HepG2 (cell line): ENCODE results near the gene ABCC2. TPM values are rescaled to one million over a fixed set of nuclear protein-coding genes. Genes with fewer than 3 reads are reported as not detected.

Source experiments
- ATAC-seq: fragments of 200-7000 bp; cut with Tn5 transposase; 3 replicates; pipeline ENCODE4 v1.9.1; 2020; ENCODE audit warnings: mild to moderate bottlenecking, moderate library complexity
- BruUV-seq: library from RNA; stranded (reverse); fragments of 400-500 nt; replicated peaks from 2 replicates; lab custom pipeline; 2021; lab: Mats Ljungman, UMichigan
- CTCF ChIA-PET: fragments of 300-600 bp; formaldehyde crosslinking; extraction: SDS; loops from one replicate; lab custom pipeline; 2021; ENCODE audit warnings: low total read pairs, inconsistent platforms, low intra/inter-chr PET ratio; lab: Yijun Ruan, JAX
- POLR2A ChIA-PET: fragments of 350-600 bp; sonication (Branson Sonifier 250); formaldehyde crosslinking; loops from one replicate; lab custom pipeline; 2020; ENCODE audit warnings: antibody characterized with exemption, inconsistent platforms; lab: Yijun Ruan, JAX
- DNase-seq: peaks from one replicate; pipeline ENCODE4 v3.0.0-alpha.2; 2015; ENCODE audit warnings: low spot score
- FAIRE-seq: peaks from 3 replicates; lab custom pipeline; 2011; peaks lifted over from hg19 to GRCh38; lab: Jason Lieb, UNC
- H2AFZ ChIP-seq: one replicate; pipeline ENCODE4 v1.6.1; 2011; ENCODE audit warnings: low read length, inconsistent platforms
- H3K27ac ChIP-seq: fragments of 300-600 bp; 3 replicates; pipeline ENCODE4 v1.8.0; 2011; ENCODE audit warnings: mixed run types, mild to moderate bottlenecking, mixed read lengths, low read length, inconsistent platforms; ENCODE audit not compliant: insufficient read depth; ENCODE audit errors: extremely low read length
- H3K27me3 ChIP-seq, 2 experiments: fragments of 200-600 bp in 1 of 2; 2 replicates in 1 of 2; 3 replicates in 1 of 2; pipeline versions ENCODE4 v1.6.0 to v1.8.0; 2011; ENCODE audit warnings: low read length in 2 of 2, mild to moderate bottlenecking in 2 of 2, moderate library complexity in 2 of 2, inconsistent platforms in 1 of 2; ENCODE audit not compliant: insufficient read depth in 2 of 2, control insufficient read depth in 1 of 2
- H3K36me3 ChIP-seq, 2 experiments: fragments of 200-600 bp in 1 of 2; replicated peaks in 1 of 2; 2 replicates in 1 of 2; 3 replicates in 1 of 2; pipeline versions ENCODE4 v1.5.1 to v1.8.0; 2011; ENCODE audit warnings: low read length in 2 of 2, inconsistent platforms in 1 of 2; ENCODE audit not compliant: insufficient read depth in 2 of 2, control insufficient read depth in 1 of 2
- H3K4me1 ChIP-seq: 2 replicates; pipeline ENCODE4 v1.5.1; 2012; ENCODE audit warnings: low read length, inconsistent platforms; ENCODE audit not compliant: insufficient read depth
- H3K4me2 ChIP-seq: 2 replicates; pipeline ENCODE4 v1.6.0; 2011; ENCODE audit warnings: low read depth, low read length, inconsistent platforms
- H3K4me3 ChIP-seq, 3 experiments: fragments of 200-600 bp in 1 of 3; sonication (generic), shearing (Covaris generic) in 1 of 3; replicated peaks in 1 of 3; 2 replicates each; pipeline ENCODE4 v1.5.1; 2011 to 2016; ENCODE audit warnings: low read length in 3 of 3, inconsistent platforms in 2 of 3, low read depth in 2 of 3, mild to moderate bottlenecking in 2 of 3, control low read depth in 1 of 3, mixed read lengths in 1 of 3; ENCODE audit not compliant: insufficient read depth in 1 of 3
- H3K79me2 ChIP-seq: one replicate; pipeline ENCODE4 v1.6.1; 2011; ENCODE audit warnings: low read length, inconsistent platforms; ENCODE audit not compliant: insufficient read depth
- H3K9ac ChIP-seq: 2 replicates; pipeline ENCODE4 v1.6.0; 2011; ENCODE audit warnings: mild to moderate bottlenecking, low read depth, low read length, inconsistent platforms; ENCODE audit not compliant: insufficient read depth
- H3K9me3 ChIP-seq: 2 replicates; pipeline ENCODE4 v1.5.1; 2012; ENCODE audit warnings: mild to moderate bottlenecking, low read length
- H4K20me1 ChIP-seq: 2 replicates; pipeline ENCODE4 v1.6.0; 2011; ENCODE audit warnings: inconsistent platforms, mild to moderate bottlenecking, low read length, moderate library complexity; ENCODE audit not compliant: insufficient read depth
- ADNP ChIP-seq: sonication (generic); formaldehyde crosslinking; IDR thresholded peaks from 2 replicates; pipeline ENCODE4 v1.4.0; 2020; ENCODE audit warnings: missing genetic modification reagents
- ARID2 ChIP-seq: sonication (generic); formaldehyde crosslinking; IDR thresholded peaks from 2 replicates; pipeline ENCODE4 v1.8.1; 2022; ENCODE audit warnings: mild to moderate bottlenecking, missing genetic modification reagents, borderline replicate concordance
- CBX2 ChIP-seq, 2 experiments: fragments of 200-600 bp in 1 of 2; sonication (generic); formaldehyde crosslinking in 1 of 2; IDR thresholded peaks; 2 replicates each; pipeline versions ENCODE4 v1.7.0 to v1.8.1; 2018 to 2022; ENCODE audit warnings: low read depth in 2 of 2, low read length in 1 of 2, mild to moderate bottlenecking in 1 of 2, missing genetic modification reagents in 1 of 2
- FOXA3 ChIP-seq: IDR thresholded peaks from 2 replicates; pipeline ENCODE4 v1.6.1; 2016; ENCODE audit warnings: missing genetic modification reagents, missing compliant biosample characterization
- NCOA5 ChIP-seq: sonication (generic); formaldehyde crosslinking; IDR thresholded peaks from 2 replicates; pipeline ENCODE4 v1.4.0; 2020; ENCODE audit warnings: missing genetic modification reagents
- SALL1 ChIP-seq: sonication (generic); formaldehyde crosslinking; IDR thresholded peaks from 2 replicates; pipeline ENCODE4 v1.8.0; 2022; ENCODE audit warnings: mild to moderate bottlenecking, missing genetic modification reagents
- SOX13 ChIP-seq, 3 experiments: fragments of 450-650 bp in 1 of 3; sonication (generic) in 1 of 3; formaldehyde crosslinking in 1 of 3; IDR thresholded peaks in 2 of 3; conservative IDR thresholded peaks in 1 of 3; 2 replicates each; pipeline versions ENCODE4 v1.5.0 to v1.6.1; 2016 to 2020; ENCODE audit warnings: antibody characterized with exemption in 1 of 3, mild to moderate bottlenecking in 1 of 3, missing compliant biosample characterization in 1 of 3, missing genetic modification reagents in 1 of 3, moderate library complexity in 1 of 3
- SP2 ChIP-seq: sonication (generic); formaldehyde crosslinking; IDR thresholded peaks from 2 replicates; pipeline ENCODE4 v1.5.1; 2020; ENCODE audit warnings: mild to moderate bottlenecking, missing genetic modification reagents
- TMF1 ChIP-seq: sonication (generic); formaldehyde crosslinking; IDR thresholded peaks from 2 replicates; pipeline ENCODE4 v1.8.1; 2022; ENCODE audit warnings: low read depth, missing genetic modification reagents
- U2AF1 ChIP-seq: fragments of 200-400 bp; formaldehyde crosslinking; optimal IDR thresholded peaks from 2 replicates; pipeline ENCODE3; 2017; ENCODE audit warnings: mild to moderate bottlenecking, low read depth, low read length
- ZNF253 ChIP-seq: sonication (generic); formaldehyde crosslinking; IDR thresholded peaks from 2 replicates; pipeline ENCODE4 v1.8.0; 2022; ENCODE audit warnings: mild to moderate bottlenecking, missing genetic modification reagents, borderline replicate concordance
- ZSCAN31 ChIP-seq: sonication (generic); formaldehyde crosslinking; IDR thresholded peaks from 2 replicates; pipeline ENCODE4 v1.5.0; 2020; ENCODE audit warnings: low read depth, mild to moderate bottlenecking, missing genetic modification reagents
- WGBS: methylation state at CpG from one replicate; pipeline ENCODE4 v1.1.6; 2017; ENCODE audit warnings: low lambda C conversion rate; 5-methylcytosine and 5-hydroxymethylcytosine counted together
- in situ Hi-C: cut with HindIII; loops from 2 replicates; pipeline ENCODE4 v1.10.0; 2017; ENCODE audit warnings: low pct_unique_long_range_greater_than_20kb; ENCODE audit not compliant: extremely low pct_ligation_motif_present
- intact Hi-C: fragments of 100-400 bp; cut with micrococcal nuclease; formaldehyde crosslinking; loops from one replicate; pipeline ENCODE4 v1.10.0; 2022; ENCODE audit not compliant: unreplicated experiment
- polyA plus RNA-seq, 8 experiments: library from polyadenylated mRNA; depleted of rRNA in 3 of 8; stranded (reverse) in 7 of 8; unstranded in 1 of 8; fragments of >200 nt; fragmentation: Illumina TruSeq in 4 of 8; extraction: Trizol in 4 of 8; gene quantifications; 2 replicates each; pipeline versions ENCODE4 v1.2.1 to v1.2.3, GENCODE V29; 2011 to 2016; ENCODE audit warnings: low read depth in 4 of 8, missing spikeins in 1 of 8, mixed read lengths in 1 of 8; ENCODE audit not compliant: insufficient read depth in 1 of 8
- total RNA-seq, 5 experiments: library from RNA; depleted of rRNA; stranded (reverse); fragments of >200 nt; fragmentation: Illumina TruSeq; extraction: Trizol; gene quantifications; 2 replicates each; pipeline ENCODE4 v1.2.3, GENCODE V29; 2016; ENCODE audit warnings: low read depth in 1 of 5
- TF ChIP-seq, protein P1 (sequence below): sonication (generic); formaldehyde crosslinking; IDR thresholded peaks from 2 replicates; pipeline ENCODE4 v1.4.0; 2020; ENCODE audit warnings: missing genetic modification reagents
- TF ChIP-seq, protein P2 (sequence below): IDR thresholded peaks from 2 replicates; pipeline ENCODE4 v1.4.0; 2020; ENCODE audit warnings: mild to moderate bottlenecking, missing genetic modification reagents

The ABCC2 gene
- total and polyA plus RNA-seq, 2 of the 13 experiments (the other 11 are each of a cell fraction or from before 2014, with no cell fraction given) = 181 to 497 TPM

DNA sequence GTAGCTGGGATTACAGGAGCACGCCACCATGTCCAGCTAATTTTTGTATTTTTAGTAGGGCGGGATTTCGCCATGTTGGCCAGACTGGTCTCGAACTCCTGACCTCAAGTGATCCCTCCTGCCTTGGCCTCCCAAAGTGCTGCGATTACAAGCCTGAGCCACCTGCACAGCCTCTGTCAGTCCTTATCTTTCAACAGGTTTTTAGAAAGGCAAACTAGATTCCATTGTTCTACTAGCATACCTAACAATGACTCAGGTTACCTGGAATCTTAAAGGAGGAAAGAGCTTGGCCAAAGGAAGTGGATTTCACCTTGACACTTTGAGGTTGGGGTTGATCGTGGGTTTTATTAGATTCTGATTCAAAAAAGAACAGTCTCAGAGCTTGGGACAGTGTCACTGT, 3.2 kb downstream of the ABCC2 start:
- Histone ChIP-seq H3K79me2 (peaks cover 80% of the 10 kb centered on the region), H3K4me2 (peak overlapping the region; percentile 94), H3K9ac (peak overlapping the region; percentile 94; the same call in 1 of the 2 replicates), H3K27me3 (no peaks in the 10 kb centered on the region; a peak in 1 of 5 replicates), H4K20me1 (peaks cover 35% of the 10 kb centered on the region), H3K4me3 (peak overlapping the region; percentile 73 to 98 (median 91); a peak in 4 of 6 replicates), H3K36me3 (peaks cover 12 to 43% of the 10 kb centered on the region in 2 experiments), H2AFZ (no peak overlapping the region), H3K9me3 (no peaks in the 10 kb centered on the region), H3K4me1 (peaks cover 75% of the 10 kb centered on the region), H3K27ac (peak overlapping the region; percentile 95)
- no peak for TF ChIP-seq SOX13 (IDR thresholded peaks at IDR 0.05)
- TF ChIP-seq SOX13 (CRISPR knock-in tag; conservative IDR thresholded peaks at IDR 0.05 in 1 of 2, IDR thresholded peaks at IDR 0.05 in 1 of 2) = peak in 1 of 2 experiments; percentile 13; a peak in 1 of 4 replicates
- TF ChIP-seq, protein P1, sequence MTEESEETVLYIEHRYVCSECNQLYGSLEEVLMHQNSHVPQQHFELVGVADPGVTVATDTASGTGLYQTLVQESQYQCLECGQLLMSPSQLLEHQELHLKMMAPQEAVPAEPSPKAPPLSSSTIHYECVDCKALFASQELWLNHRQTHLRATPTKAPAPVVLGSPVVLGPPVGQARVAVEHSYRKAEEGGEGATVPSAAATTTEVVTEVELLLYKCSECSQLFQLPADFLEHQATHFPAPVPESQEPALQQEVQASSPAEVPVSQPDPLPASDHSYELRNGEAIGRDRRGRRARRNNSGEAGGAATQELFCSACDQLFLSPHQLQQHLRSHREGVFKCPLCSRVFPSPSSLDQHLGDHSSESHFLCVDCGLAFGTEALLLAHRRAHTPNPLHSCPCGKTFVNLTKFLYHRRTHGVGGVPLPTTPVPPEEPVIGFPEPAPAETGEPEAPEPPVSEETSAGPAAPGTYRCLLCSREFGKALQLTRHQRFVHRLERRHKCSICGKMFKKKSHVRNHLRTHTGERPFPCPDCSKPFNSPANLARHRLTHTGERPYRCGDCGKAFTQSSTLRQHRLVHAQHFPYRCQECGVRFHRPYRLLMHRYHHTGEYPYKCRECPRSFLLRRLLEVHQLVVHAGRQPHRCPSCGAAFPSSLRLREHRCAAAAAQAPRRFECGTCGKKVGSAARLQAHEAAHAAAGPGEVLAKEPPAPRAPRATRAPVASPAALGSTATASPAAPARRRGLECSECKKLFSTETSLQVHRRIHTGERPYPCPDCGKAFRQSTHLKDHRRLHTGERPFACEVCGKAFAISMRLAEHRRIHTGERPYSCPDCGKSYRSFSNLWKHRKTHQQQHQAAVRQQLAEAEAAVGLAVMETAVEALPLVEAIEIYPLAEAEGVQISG (CRISPR knock-in tag) = no peak
- 0 out of 2 replicates have a peak, but pooled peaks have one; percentile 24 for TF ChIP-seq SALL1 (CRISPR knock-in tag)
- TF ChIP-seq ARID2 = 0 out of 2 replicates have a peak, but pooled peaks have one; percentile 41
- no peak for TF ChIP-seq U2AF1
- no peak for TF ChIP-seq ZNF253 (CRISPR knock-in tag)
- TF ChIP-seq, protein P2, sequence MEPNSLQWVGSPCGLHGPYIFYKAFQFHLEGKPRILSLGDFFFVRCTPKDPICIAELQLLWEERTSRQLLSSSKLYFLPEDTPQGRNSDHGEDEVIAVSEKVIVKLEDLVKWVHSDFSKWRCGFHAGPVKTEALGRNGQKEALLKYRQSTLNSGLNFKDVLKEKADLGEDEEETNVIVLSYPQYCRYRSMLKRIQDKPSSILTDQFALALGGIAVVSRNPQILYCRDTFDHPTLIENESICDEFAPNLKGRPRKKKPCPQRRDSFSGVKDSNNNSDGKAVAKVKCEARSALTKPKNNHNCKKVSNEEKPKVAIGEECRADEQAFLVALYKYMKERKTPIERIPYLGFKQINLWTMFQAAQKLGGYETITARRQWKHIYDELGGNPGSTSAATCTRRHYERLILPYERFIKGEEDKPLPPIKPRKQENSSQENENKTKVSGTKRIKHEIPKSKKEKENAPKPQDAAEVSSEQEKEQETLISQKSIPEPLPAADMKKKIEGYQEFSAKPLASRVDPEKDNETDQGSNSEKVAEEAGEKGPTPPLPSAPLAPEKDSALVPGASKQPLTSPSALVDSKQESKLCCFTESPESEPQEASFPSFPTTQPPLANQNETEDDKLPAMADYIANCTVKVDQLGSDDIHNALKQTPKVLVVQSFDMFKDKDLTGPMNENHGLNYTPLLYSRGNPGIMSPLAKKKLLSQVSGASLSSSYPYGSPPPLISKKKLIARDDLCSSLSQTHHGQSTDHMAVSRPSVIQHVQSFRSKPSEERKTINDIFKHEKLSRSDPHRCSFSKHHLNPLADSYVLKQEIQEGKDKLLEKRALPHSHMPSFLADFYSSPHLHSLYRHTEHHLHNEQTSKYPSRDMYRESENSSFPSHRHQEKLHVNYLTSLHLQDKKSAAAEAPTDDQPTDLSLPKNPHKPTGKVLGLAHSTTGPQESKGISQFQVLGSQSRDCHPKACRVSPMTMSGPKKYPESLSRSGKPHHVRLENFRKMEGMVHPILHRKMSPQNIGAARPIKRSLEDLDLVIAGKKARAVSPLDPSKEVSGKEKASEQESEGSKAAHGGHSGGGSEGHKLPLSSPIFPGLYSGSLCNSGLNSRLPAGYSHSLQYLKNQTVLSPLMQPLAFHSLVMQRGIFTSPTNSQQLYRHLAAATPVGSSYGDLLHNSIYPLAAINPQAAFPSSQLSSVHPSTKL (CRISPR knock-in tag) = 0 out of 2 replicates have a peak, but pooled peaks have one; percentile 5
- TF ChIP-seq SP2 (CRISPR knock-in tag) = no peak
- no peak for TF ChIP-seq FOXA3
- no peak for TF ChIP-seq ZSCAN31 (CRISPR knock-in tag)
- TF ChIP-seq TMF1 (CRISPR knock-in tag) = 0 out of 2 replicates have a peak, but pooled peaks have one; percentile 38
- no peak for TF ChIP-seq CBX2 (IDR thresholded peaks at IDR 0.05; ENCODE audit: low read depth, low read length)
- no peak for TF ChIP-seq CBX2 (CRISPR knock-in tag; IDR thresholded peaks at IDR 0.05; ENCODE audit: low read depth)
- no peak for TF ChIP-seq ADNP (CRISPR knock-in tag)
- TF ChIP-seq NCOA5 (CRISPR knock-in tag) = no peak
- intact Hi-C loops = no loop called here
- POLR2A ChIA-PET = interaction anchor here (0.9 to 2.4 kb wide), 4 partner anchors 9 to 53 kb away, joined by 3 to 26 read pairs (median 3); partner anchors contain the start of genes COX15 and CUTC
- in situ Hi-C loops = loop anchor here (5.0 kb wide), 1 partner anchor 33 kb away; no protein-coding TSS in a partner anchor
- ATAC-seq (no peak), DNase-seq (no peak), FAIRE-seq (no peak)
- 91% methylated on average over 6 of the region's 6 CpGs for WGBS
- no TSS peak for BruUV-seq
- CTCF ChIA-PET = no interaction called here
